ENCODE measurements around the gene DIP2C.

DNA sequence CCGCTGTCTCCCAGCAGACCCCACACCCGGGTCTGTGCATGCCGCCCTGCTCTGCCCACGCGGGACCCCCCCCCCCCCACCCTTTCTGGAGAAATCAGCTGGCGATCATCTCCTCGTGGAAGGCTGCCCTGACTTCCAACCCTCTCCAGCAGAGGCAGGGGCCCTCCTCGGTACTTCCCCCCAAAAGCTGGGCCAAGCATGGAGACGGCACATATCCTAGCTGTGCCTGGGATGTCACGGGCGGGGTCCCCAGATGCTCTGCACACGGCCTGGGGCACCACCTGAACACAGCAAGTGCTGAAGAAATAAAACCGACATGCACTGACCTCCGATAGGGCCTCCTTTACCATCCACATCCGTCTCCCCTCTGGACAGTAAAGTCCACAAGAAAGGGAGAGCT lies 96.0 kb downstream of the DIP2C start:
- TF ChIP-seq HDGF (IDR thresholded peaks at IDR 0.05; ENCODE audit: borderline replicate concordance) = no peak
- TF ChIP-seq FOXA1 (IDR thresholded peaks at IDR 0.05) = no peak
- TF ChIP-seq FOXK2 (IDR thresholded peaks at IDR 0.05) = no peak
- no peak for TF ChIP-seq TARDBP (IDR thresholded peaks at IDR 0.05)
- no peak for TF ChIP-seq BHLHE40 (IDR thresholded peaks at IDR 0.05; ENCODE audit: borderline replicate concordance)
- TF ChIP-seq SP1 (IDR thresholded peaks at IDR 0.05) = no peak
- TF ChIP-seq L3MBTL2 (conservative IDR thresholded peaks at IDR 0.05) = no peak
- no peak for TF ChIP-seq NFRKB (IDR thresholded peaks at IDR 0.05)
- TF ChIP-seq ARNT (IDR thresholded peaks at IDR 0.05) = no peak

Data from HEK293T (cell line).